ENCODE results near the gene P3R3URF.

Gene P3R3URF

DNA sequence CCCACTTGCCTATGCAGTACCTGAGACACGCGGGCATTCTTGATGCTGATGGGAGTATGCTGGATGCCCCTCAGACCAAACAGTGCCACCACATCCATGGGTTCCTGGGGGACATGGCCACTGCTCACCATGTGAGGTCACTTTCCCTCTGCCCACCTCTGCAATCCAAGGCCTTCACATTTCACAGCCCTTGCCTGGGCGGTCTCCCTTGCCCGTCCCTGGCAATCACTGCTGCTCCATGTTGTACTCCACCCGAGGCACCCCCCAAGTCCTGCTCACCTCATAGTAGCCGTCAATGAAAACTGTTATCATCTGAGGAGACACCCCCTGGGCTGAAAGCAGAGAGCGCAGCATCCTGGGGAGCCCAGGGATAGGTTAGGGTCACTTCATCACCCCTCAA, 17.0 kb upstream of the P3R3URF start:
- Mint-ChIP-seq H3K27ac (no peak overlapping the region), H3K27me3 (ENCODE audit: low read depth) (no peaks in the 10 kb centered on the region), H3K36me3 (ENCODE audit: low read depth) (peaks cover 40% of the 10 kb centered on the region), H3K4me1 (peaks cover 11% of the 10 kb centered on the region), H3K4me3 (no peak overlapping the region), H3K9me3 (no peaks in the 10 kb centered on the region)
- TF ChIP-seq CTCF (IDR thresholded peaks at IDR 0.05; ENCODE audit: unreplicated experiment in 3 of 3), result no peak

DNA sequence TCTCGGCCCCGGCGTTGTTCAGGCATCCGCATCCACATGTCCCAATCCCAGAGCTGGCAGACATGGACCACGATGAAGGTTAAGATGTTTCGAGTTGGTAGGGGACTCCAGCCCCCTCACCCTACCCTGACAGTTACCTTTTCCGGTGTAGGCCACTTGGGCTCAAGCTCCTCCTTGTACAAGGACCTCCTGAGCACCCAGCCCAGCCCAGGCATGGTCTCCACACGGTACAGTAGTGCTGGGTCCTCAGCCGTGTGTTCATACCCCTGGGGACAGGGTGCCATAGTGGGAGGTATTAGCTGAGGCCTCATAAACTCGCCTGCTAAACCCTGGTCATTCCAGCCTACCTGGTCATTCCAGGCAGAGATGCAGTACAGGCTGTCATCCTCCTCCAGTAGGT, 15.9 kb upstream of the P3R3URF start:
- Mint-ChIP-seq H3K36me3 (ENCODE audit: low read depth) (peaks cover 49% of the 10 kb centered on the region), H3K27ac (no peak overlapping the region), H3K4me3 (no peak overlapping the region), H3K27me3 (ENCODE audit: low read depth) (peaks cover 3% of the 10 kb centered on the region), H3K9me3 (no peaks in the 10 kb centered on the region), H3K4me1 (peaks cover 9% of the 10 kb centered on the region)
- no peak for TF ChIP-seq CTCF (IDR thresholded peaks at IDR 0.05; ENCODE audit: unreplicated experiment in 3 of 3)

- peaks cover 3% of the 10 kb centered on the region for H3K4me1 Mint-ChIP-seq
- no peak overlapping the region for H3K27ac Mint-ChIP-seq
- H3K9me3 Mint-ChIP-seq, result no peaks in the 10 kb centered on the region
- H3K36me3 Mint-ChIP-seq (ENCODE audit: low read depth), result peaks cover 49% of the 10 kb centered on the region
- peaks cover 3% of the 10 kb centered on the region for H3K27me3 Mint-ChIP-seq (ENCODE audit: low read depth)
- no peak for TF ChIP-seq CTCF (IDR thresholded peaks at IDR 0.05; ENCODE audit: unreplicated experiment in 3 of 3)
- H3K4me3 Mint-ChIP-seq, result no peak overlapping the region
These were observed 14.9 kb upstream of the P3R3URF start for GRCh38 chr1:46191033-46191701.

DNA sequence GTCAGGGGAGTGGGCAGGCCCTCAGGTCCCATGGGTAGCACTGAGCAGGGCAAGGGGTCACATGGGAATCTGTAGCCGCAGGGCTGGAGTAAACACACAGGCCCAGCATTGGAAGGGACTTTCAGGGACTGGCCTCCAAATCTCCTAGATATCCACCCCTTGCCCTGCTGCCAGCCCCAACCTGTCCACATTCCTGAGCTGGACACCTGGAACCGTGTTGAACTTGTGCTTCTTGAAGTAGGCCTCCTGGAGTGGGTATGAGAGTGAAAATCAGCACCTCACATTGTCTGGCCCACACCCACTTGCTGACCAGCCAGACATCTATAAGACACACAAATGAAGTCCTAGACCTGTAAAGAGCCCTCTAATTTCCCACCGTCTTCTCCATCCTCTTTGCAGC, 14.3 kb upstream of the P3R3URF start:
- Mint-ChIP-seq H3K36me3 (ENCODE audit: low read depth) (peaks cover 49% of the 10 kb centered on the region), H3K27me3 (ENCODE audit: low read depth) (peaks cover 3% of the 10 kb centered on the region)
- no peak for TF ChIP-seq CTCF (IDR thresholded peaks at IDR 0.05; ENCODE audit: unreplicated experiment in 3 of 3)

GRCh38 chr1:46188295-46189030, 12.2 kb upstream of the P3R3URF start:
- Mint-ChIP-seq H3K27ac (peak overlapping the region in 2 of 3 experiments; percentile 18 to 60), H3K4me1 (peaks cover 12% of the 10 kb centered on the region), H3K36me3 (ENCODE audit: low read depth) (peaks cover 38% of the 10 kb centered on the region), H3K9me3 (no peaks in the 10 kb centered on the region), H3K4me3 (no peak overlapping the region), H3K27me3 (ENCODE audit: low read depth) (peaks cover 3% of the 10 kb centered on the region)
- TF ChIP-seq CTCF (IDR thresholded peaks at IDR 0.05; ENCODE audit: unreplicated experiment in 3 of 3), result no peak

More for the DNA sequence above, 14.3 kb upstream of the P3R3URF start:
- H3K4me3 Mint-ChIP-seq, result no peak overlapping the region
- H3K27ac Mint-ChIP-seq, result no peak overlapping the region
- H3K9me3 Mint-ChIP-seq, result no peaks in the 10 kb centered on the region
- H3K4me1 Mint-ChIP-seq, result no peaks in the 10 kb centered on the region
